ENCODE results near the gene POSTN. TPM values are rescaled to one million over a fixed set of nuclear protein-coding genes. Genes with fewer than 3 reads are reported as not detected.
"Not testable (repeated sequence)": the region's sequence is repeated elsewhere in the genome, so short reads cannot be mapped to it uniquely, and the experiment has no call there.

The POSTN gene
- total RNA-seq, 2 experiments from 2014 or later = not detected

DNA sequence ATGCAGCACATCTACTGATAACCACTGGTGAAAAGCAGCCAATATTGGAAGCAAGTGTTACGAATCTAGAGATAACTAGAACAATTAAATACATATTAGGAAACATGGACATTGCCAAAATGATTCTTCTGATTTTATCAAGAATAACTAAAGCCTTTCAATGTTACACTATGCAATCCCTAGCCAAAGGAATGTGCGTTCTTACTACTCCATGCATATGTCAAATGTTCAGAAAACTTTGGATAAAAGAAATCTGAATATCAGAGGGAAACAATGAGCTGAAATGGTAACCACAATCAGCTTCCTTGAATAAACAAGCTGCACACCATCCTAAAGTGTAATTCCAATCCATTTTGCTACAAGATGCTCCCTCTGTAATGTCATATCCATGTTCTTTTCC, 951 bp upstream of the POSTN start:
- ChIA-PET CTCF (no interaction called here), POLR2A (no interaction called here)

- ChIA-PET CTCF (no interaction called here), POLR2A (no interaction called here)
Observed at GRCh38 chr13:37597477-37598025, 1.0 kb downstream of the POSTN start.

DNA sequence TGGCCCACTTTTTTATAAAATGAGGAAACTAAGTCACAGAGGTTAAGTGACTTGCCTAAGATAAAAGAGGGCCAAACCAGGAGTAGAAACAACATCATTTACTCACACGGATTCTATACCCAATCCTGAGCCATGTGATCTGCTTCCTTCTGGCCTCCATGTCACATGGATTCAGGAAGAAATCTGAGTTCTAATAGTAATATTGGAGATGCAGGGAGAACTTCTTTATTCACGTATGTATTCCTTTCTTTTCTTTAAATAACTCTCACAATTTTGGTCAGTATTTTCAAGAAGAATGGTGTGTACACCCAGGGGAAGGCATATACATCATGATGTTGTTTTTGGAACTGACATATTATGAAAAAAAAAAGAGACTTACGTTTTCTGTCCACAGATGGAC, 1.8 kb downstream of the POSTN start:
- POLR2A ChIA-PET = no interaction called here
- CTCF ChIA-PET = no interaction called here

GRCh38 chr13:37595162-37595561, 3.4 kb downstream of the POSTN start:
- ChIA-PET POLR2A (no interaction called here), CTCF (interaction anchor here (0.7 kb wide), 1 partner anchor 11 kb away, joined by 3 read pairs; no protein-coding TSS in a partner anchor)

DNA sequence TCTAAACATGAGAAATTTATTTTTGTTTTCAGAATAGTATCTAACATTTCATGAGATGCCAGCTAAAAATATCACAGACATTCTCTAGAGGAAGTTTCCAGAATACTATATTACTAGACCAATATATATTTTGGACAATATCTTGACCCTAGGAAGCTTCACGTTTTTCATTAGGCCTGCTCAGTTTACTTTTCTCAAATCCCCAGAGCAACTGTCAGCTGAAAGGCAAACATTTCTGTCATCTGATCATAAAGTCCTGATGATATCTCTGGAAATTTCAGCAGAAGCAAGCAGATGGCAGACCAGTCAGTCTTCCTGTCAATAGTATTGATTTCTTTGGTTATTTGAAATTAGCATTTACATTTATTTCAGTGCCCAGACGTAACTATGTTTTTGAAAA, 4.0 kb downstream of the POSTN start:
- POLR2A ChIA-PET = no interaction called here
- CTCF ChIA-PET = no interaction called here

DNA sequence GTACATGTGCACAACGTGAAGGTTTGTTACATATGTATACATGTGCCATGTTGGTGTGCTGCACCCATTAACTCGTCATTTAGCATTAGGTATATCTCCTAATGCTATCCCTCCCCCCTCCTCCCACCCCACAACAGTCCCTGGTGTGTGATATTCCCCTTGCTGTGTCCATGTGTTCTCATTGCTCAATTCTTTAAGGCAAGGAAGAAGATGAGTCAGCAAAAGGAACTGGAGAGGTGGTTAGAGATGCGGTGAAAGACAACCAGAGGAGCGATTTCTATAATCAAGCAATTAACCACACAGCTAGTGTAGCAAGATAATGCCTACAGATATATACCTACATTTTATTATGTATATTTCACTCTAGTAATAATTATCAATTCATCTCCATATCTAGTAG, 9.2 kb downstream of the POSTN start:
- CTCF ChIA-PET, POLR2A ChIA-PET: not testable (repeated sequence)

DNA sequence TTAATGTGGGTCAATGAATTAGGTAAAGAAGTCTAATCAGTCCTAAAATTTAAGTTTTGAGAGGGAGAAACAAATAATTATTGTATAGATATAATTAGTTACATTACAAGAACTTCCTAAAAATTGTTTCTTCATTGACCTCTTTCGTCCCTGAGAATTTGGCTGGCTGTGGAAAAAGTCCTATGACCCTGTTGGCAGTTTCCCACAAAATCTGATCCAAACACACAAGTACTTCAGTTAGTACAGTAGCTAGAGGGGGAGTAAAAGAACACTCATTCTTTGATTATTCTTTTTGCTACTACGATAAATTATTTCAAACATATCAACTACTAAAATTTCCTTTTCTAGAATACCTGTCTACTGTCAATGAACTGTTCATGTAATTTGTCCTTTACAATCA, 11.3 kb downstream of the POSTN start:
- ChIA-PET CTCF (no interaction called here), POLR2A (no interaction called here)

DNA sequence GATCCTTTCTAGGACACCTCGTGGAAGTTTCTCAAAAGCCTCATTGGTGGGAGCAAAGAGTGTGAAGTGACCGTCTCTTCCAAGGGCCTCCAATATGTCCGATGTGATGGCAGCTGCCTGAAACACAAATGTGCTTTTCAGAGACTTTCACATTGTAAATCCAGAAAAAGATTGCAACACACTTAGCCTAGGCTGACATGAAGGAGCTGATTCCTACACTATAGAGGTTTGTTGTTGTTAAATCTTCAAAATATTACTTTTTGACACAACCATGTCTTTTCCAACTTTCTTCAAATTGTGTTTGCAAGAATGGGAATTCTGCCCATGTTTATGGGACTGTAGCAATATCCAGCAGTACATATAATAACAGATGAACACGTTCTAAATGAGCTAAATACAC, 12.4 kb downstream of the POSTN start:
- POLR2A ChIA-PET = no interaction called here
- CTCF ChIA-PET = no interaction called here

DNA sequence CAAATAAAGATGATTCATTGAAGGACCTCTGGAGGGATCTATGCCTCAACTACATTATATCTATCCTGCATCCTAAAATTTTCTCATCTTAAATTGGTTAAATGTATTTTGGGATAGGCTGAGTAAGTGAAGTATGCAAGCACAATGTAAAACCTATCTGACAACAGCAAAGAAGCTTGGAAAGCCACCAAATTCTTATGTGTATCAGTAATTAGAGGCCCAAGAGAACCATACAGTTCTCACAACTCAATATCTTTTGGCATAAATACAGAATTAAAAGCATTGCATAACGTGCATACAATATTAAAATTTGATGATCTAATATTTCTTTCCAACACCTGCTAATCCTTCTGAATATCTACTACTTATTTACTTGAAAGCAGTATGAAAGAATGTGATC, 13.0 kb downstream of the POSTN start:
- ChIA-PET CTCF (no interaction called here), POLR2A (no interaction called here)

DNA sequence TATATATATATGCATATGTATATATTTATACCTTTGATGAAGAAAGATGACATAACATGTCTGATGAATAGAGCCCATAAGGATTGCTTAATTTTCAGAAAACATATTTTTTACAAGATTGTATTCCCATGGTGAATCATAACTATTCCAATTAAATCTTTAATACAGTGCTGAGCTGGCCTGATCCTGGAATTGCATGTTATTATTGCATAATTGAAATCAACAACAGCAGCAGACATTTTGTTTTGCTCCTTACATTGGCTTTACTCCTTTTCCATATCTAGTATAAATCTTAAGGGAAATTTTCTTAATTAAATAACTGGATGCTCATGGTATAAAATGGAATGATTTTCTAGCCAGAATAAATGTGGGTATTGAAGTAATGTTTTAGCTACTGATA, 22.0 kb downstream of the POSTN start:
- CTCF ChIA-PET = no interaction called here
- POLR2A ChIA-PET = no interaction called here

DNA sequence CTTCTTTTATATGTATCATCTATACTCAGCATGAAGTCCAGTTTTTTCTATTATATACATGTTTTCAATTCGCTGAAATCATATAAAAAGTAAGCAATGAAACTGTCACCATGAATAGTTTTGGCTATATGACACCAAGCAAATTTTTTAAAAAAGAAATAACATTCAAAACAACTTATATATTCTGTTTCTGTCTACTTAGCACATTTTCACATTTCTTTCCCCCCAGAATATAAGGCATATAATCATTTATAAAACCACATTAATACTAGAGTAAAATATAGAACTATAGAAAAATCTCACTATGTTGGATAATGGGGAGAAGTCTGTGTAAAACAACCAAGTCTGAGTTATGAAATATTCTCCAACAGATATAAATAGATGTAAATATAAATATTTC, 33.1 kb downstream of the POSTN start:
- POLR2A ChIA-PET = no interaction called here

GRCh38 chr13:37561031-37561430, 37.5 kb downstream of the POSTN start:
- ChIA-PET POLR2A (no interaction called here), CTCF (no interaction called here)

More for the DNA sequence above, 33.1 kb downstream of the POSTN start:
- CTCF ChIA-PET = no interaction called here

- ChIA-PET CTCF (no interaction called here), POLR2A (no interaction called here)
Observed at GRCh38 chr13:37560526-37560925, 38.0 kb downstream of the POSTN start.

- CTCF ChIA-PET, POLR2A ChIA-PET: not testable (repeated sequence)
Observed at GRCh38 chr13:37558766-37559165, 39.8 kb downstream of the POSTN start.

- CTCF ChIA-PET = no interaction called here
- POLR2A ChIA-PET = no interaction called here
Observed at GRCh38 chr13:37546087-37546486, 52.5 kb downstream of the POSTN start.

DNA sequence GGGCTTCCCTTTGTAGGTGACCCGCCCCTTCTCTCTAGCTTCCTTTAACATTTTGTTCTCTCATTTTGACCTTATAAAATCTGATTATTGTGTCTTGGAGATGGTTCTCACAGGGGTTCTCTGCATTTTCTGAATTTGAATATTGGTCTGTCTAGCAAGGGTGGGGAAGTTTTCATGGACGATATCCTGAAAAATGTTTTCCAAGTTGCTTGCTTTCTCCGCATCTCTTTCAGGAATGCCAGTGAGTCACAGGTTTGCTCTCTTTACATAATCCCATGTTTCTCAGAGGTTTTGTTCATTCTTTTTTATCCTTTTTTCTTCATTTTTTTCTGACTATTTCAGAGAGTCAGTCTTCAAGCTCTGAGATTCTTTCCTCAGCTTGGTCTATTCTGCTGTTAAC, 53.6 kb downstream of the POSTN start:
- ChIA-PET CTCF (no interaction called here), POLR2A (no interaction called here)

DNA sequence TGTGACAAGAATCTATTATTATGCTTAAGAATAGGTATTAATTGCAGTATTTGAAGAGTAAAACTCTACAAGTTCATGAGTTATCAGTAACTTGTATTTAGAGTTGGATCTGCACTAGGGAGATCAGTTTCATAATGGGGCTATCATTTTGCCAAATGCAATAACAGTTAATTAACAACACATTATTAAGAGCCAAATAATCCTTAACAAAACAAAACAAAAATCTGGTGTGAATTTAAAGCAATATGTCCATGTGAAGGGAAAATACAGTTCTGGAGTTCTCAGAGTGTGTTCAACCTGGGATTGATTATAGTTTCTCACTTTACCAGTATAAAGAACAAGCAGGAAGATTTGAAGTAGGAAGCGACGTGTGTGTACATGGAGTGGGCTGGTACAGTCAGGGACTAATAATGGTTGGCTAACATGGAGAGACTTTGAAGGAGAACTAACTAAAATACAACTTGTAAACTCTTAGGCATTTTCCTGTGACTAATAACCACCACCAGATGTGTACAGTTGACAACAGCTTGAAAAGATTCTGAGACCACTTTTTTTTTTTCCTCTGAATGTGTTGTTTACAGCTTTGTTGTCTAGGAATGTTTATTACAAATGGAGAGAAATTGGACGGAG, 58.5 kb downstream of the POSTN start:
- ChIA-PET POLR2A (no interaction called here), CTCF (no interaction called here)

DNA sequence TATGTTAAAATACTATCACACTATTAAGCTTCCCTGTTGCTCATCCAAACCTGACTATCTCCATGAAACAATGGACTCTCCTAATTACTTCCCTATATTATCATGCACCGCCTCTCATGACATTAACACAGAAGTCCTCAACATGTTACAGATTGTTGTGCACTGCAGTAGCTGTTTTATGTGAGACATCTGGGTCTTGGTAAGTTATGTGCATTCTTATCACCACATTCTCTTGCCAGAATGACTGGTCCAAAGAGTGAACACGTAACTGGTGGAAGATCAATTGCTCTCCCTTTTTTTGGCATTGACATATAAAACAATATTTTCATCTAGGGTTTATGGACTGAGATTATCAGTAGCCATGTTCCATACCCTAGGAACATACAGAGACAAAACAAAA, 59.4 kb downstream of the POSTN start:
- ChIA-PET CTCF (no interaction called here), POLR2A (no interaction called here)

GRCh38 chr13:37535501-37535900, 63.1 kb downstream of the POSTN start:
- CTCF ChIA-PET = no interaction called here
- POLR2A ChIA-PET = no interaction called here

- ChIA-PET CTCF (no interaction called here), POLR2A (no interaction called here)
Observed at GRCh38 chr13:37534676-37535075, 63.9 kb downstream of the POSTN start.

- ChIA-PET POLR2A (no interaction called here), CTCF (no interaction called here)
Observed at GRCh38 chr13:37534181-37534580, 64.4 kb downstream of the POSTN start.

- POLR2A ChIA-PET = no interaction called here
- CTCF ChIA-PET = no interaction called here
Observed at GRCh38 chr13:37531049-37531448, 67.5 kb downstream of the POSTN start.

All from activated CD8-positive, alpha-beta memory T cell treated with anti-CD3 and anti-CD28 coated beads for 36 hours (primary cell).